Activated T-helper 17 cell treated with anti-CD3 and anti-CD28 coated beads, Interleukin-2, amount 50 U/mL, for 72 hours (primary cell): Measurements from ENCODE around the gene CLC. TPM values are rescaled to one million over a fixed set of nuclear protein-coding genes. Genes with fewer than 3 reads are reported as not detected.
"Not testable (repeated sequence)": the region's sequence is repeated elsewhere in the genome, so short reads cannot be mapped to it uniquely, and the experiment has no call there.

Experiments used
- ATAC-seq: fragments of 150-1000 bp; cut with Tn5 transposase; replicated peaks from 2 replicates; pipeline ENCODE4 v1.10.0; 2021; ENCODE audit warnings: mild to moderate bottlenecking, moderate library complexity
- H3K27ac Mint-ChIP-seq: one replicate; pipeline ENCODE4 v1.8.0; 2022; ENCODE audit warnings: mixed read lengths
- H3K27me3 Mint-ChIP-seq: one replicate; pipeline ENCODE4 v1.8.0; 2022; ENCODE audit warnings: mixed read lengths
- H3K36me3 Mint-ChIP-seq: one replicate; pipeline ENCODE4 v1.8.0; 2022; ENCODE audit warnings: low read depth, mild to moderate bottlenecking, mixed read lengths
- H3K4me1 Mint-ChIP-seq: one replicate; pipeline ENCODE4 v1.8.0; 2022; ENCODE audit warnings: mixed read lengths
- H3K4me3 Mint-ChIP-seq: one replicate; pipeline ENCODE4 v1.8.0; 2022; ENCODE audit warnings: mild to moderate bottlenecking, mixed read lengths
- H3K9me3 Mint-ChIP-seq: one replicate; pipeline ENCODE4 v1.8.0; 2022; ENCODE audit warnings: mixed read lengths
- total RNA-seq, 2 donors: library from RNA; stranded (reverse); gene quantifications; one replicate each; pipeline ENCODE4 v1.2.3, GENCODE V29; 2022

CLC gene
- total RNA-seq, 2 donors from 2014 or later, result not detected

DNA sequence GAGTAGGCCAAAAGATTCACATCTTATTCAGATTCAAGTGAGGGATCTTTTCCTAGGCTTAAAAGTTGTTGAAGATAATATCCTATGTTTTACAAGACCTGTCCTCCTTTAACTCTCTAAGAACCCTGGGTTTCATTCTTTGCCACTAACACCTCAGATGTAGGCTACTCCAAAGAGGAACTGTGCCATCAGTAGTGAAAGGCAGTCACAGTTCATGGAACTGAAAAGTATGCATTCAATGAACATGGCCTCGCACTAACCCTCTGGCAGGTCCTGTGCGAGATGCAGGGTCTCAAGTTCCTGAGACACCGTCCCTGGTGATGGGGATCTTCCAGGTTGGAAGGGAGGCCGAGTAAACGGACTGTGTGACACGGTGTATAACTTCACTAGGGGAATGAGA lies 29.2 kb downstream of the CLC start:
- H3K27me3 Mint-ChIP-seq, result no peaks in the 10 kb centered on the region
- H3K36me3 Mint-ChIP-seq, result no peaks in the 10 kb centered on the region
- H3K4me3 Mint-ChIP-seq, result no peak overlapping the region
- ATAC-seq, result no peak
- peaks cover 29% of the 10 kb centered on the region for H3K4me1 Mint-ChIP-seq
- no peak overlapping the region for H3K27ac Mint-ChIP-seq
- H3K9me3 Mint-ChIP-seq, result no peaks in the 10 kb centered on the region

DNA sequence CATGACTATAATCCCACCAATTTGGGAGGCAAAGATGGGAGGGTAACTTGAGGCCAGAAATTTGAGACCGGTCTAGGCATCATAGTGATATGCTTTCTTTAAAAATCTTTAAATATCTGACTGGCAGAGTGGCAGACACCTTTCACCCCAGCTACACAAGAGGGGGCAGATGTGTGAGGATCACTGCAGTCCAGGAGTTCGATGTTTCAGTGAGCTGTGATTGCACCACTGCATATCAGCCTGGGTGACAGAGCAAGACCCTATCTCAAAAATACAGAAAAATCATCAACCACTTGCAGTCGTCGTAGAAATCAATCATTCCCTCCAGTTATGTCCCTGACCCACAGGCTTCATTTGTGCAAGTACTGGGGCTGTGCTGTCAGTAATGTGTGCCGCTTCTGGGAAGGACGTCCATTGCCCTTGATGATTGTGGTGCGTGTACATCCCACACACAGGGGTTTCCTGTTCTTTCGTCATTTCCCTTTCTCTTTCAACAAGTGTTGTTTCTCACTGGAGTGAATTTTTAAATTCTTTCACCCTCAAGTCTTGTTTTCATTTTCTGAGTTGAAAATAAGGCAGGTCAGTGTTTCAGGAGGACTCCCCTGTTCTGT lies 32.1 kb downstream of the CLC start:
- Mint-ChIP-seq H3K9me3 (no peaks in the 10 kb centered on the region), H3K4me3 (peak overlapping the region; percentile 36), H3K36me3 (no peaks in the 10 kb centered on the region), H3K4me1 (peaks cover 29% of the 10 kb centered on the region), H3K27ac (peak overlapping the region; percentile 37), H3K27me3 (peaks cover 7% of the 10 kb centered on the region)
- peak; percentile 63 for ATAC-seq

GRCh38 chr19:39704181-39705044 lies 33.4 kb downstream of the CLC start, which contains the start of gene LGALS14:
TSS of gene LGALS14 (plus strand) at chr19:39704481. CDS start at chr19:39704529, 48 bp downstream.
- Mint-ChIP-seq H3K27ac (peak within 1 kb of the TSS; percentile 37), H3K9me3 (no peaks in the 10 kb centered on the region), H3K4me3 (peak within 1 kb of the TSS; percentile 36), H3K4me1 (peaks cover 29% of the 10 kb centered on the region), H3K36me3 (no peaks in the 10 kb centered on the region), H3K27me3 (peaks cover 9% of the 10 kb centered on the region)
- ATAC-seq, result peak; percentile 92

GRCh38 chr19:39701291-39701690 lies 36.5 kb downstream of the CLC start:
- Mint-ChIP-seq H3K4me1 (peaks cover 23% of the 10 kb centered on the region), H3K4me3 (no peak overlapping the region), H3K9me3 (no peaks in the 10 kb centered on the region), H3K36me3 (no peaks in the 10 kb centered on the region), H3K27ac (no peak overlapping the region), H3K27me3 (peaks cover 27% of the 10 kb centered on the region)
- no peak for ATAC-seq

DNA sequence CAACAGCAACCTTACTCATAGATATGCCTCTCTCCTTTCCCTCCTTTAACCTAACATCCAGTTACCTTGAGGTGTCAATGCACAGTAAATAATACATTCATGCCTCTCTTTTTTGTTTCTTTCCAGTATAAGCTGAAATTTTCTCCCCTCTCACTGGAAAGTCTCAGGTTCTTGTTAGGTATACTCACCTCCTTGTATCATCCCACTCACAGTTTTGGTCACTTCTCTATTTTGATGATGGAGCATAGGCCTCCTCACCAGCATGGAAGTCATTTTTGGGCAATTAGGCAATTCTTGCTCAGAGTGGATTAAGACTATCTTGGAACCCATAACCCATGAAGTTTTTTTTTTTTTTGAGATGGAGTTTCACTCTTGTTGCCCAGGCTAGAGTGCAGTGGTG lies 39.3 kb downstream of the CLC start:
- no peak for ATAC-seq
- Mint-ChIP-seq H3K27me3 (peaks cover 28% of the 10 kb centered on the region), H3K9me3 (no peaks in the 10 kb centered on the region), H3K4me1 (no peaks in the 10 kb centered on the region), H3K4me3 (no peak overlapping the region), H3K27ac (no peak overlapping the region), H3K36me3 (no peaks in the 10 kb centered on the region)

DNA sequence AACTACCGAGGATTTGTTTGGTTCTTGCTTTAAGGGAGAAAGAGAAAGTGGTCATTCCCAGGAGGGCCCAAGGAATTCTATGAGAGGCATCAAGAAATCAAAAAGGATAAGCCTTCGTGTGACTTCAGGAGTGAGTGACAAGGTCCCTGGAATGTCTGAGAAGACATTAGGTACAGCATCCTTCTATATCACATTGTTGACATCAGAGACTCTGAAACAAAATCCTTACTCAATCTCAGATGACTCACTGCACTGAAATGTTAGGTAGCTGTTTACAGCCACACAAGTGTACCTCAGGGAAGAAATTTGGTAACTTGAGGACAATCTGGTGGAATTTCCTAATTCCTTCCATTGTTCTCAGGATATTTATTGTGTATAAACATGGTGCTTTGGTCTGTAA lies 41.4 kb downstream of the CLC start:
- Mint-ChIP-seq H3K9me3 (no peaks in the 10 kb centered on the region), H3K4me3 (no peak overlapping the region), H3K4me1 (no peaks in the 10 kb centered on the region), H3K27ac (no peak overlapping the region), H3K27me3 (peaks cover 24% of the 10 kb centered on the region), H3K36me3 (no peaks in the 10 kb centered on the region)
- no peak for ATAC-seq

DNA sequence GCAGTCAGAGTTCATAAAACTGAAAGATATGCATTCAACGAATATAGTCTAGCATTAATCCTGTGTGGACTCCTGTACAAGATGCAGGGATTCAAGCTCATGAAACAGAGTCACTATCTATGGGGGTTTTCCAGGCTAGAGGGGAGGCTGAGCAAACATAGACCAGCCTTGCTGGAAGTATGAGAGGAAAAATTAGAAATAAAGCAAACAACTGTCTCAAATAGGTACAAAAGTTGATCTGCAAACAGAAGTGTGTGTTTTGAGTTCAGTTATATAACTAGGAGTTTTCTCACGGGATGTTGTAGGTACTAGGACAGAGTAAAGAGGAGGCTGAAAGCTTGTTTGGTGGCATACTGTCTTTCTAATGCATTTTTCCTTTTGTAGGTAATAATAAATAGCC lies 42.1 kb downstream of the CLC start:
- no peak overlapping the region for H3K27ac Mint-ChIP-seq
- H3K36me3 Mint-ChIP-seq, result no peaks in the 10 kb centered on the region
- H3K9me3 Mint-ChIP-seq, result no peaks in the 10 kb centered on the region
- H3K4me3 Mint-ChIP-seq, result no peak overlapping the region
- peaks cover 23% of the 10 kb centered on the region for H3K27me3 Mint-ChIP-seq
- no peak for ATAC-seq
- no peaks in the 10 kb centered on the region for H3K4me1 Mint-ChIP-seq

GRCh38 chr19:39692822-39693221 lies 45.0 kb downstream of the CLC start:
- Mint-ChIP-seq H3K27me3 (peaks cover 17% of the 10 kb centered on the region), H3K27ac (no peak overlapping the region), H3K36me3 (no peaks in the 10 kb centered on the region), H3K4me1 (no peaks in the 10 kb centered on the region), H3K9me3 (peaks cover 5% of the 10 kb centered on the region), H3K4me3 (no peak overlapping the region)
- ATAC-seq, result no peak

GRCh38 chr19:39692166-39692565 lies 45.7 kb downstream of the CLC start:
- H3K27ac Mint-ChIP-seq, result no peak overlapping the region
- H3K4me1 Mint-ChIP-seq, result no peaks in the 10 kb centered on the region
- peaks cover 5% of the 10 kb centered on the region for H3K9me3 Mint-ChIP-seq
- peaks cover 12% of the 10 kb centered on the region for H3K27me3 Mint-ChIP-seq
- H3K36me3 Mint-ChIP-seq, result no peaks in the 10 kb centered on the region
- peak; percentile 60 for ATAC-seq
- no peak overlapping the region for H3K4me3 Mint-ChIP-seq

GRCh38 chr19:39688637-39689036 lies 49.2 kb downstream of the CLC start:
- not testable (repeated sequence) for H3K36me3 Mint-ChIP-seq, H3K27ac Mint-ChIP-seq, ATAC-seq, H3K9me3 Mint-ChIP-seq, H3K27me3 Mint-ChIP-seq, H3K4me3 Mint-ChIP-seq, H3K4me1 Mint-ChIP-seq

GRCh38 chr19:39686739-39687138 lies 51.1 kb downstream of the CLC start:
- H3K9me3 Mint-ChIP-seq, result peaks cover 5% of the 10 kb centered on the region
- H3K36me3 Mint-ChIP-seq, result no peaks in the 10 kb centered on the region
- no peak overlapping the region for H3K27ac Mint-ChIP-seq
- no peak overlapping the region for H3K4me3 Mint-ChIP-seq
- H3K27me3 Mint-ChIP-seq, result peaks cover 9% of the 10 kb centered on the region
- no peaks in the 10 kb centered on the region for H3K4me1 Mint-ChIP-seq
- ATAC-seq, result no peak

GRCh38 chr19:39684267-39684666 lies 53.6 kb downstream of the CLC start:
- Mint-ChIP-seq H3K27me3 (no peaks in the 10 kb centered on the region), H3K27ac (no peak overlapping the region), H3K4me3 (no peak overlapping the region), H3K9me3 (no peaks in the 10 kb centered on the region), H3K36me3 (no peaks in the 10 kb centered on the region), H3K4me1 (peaks cover 6% of the 10 kb centered on the region)
- ATAC-seq, result no peak

DNA sequence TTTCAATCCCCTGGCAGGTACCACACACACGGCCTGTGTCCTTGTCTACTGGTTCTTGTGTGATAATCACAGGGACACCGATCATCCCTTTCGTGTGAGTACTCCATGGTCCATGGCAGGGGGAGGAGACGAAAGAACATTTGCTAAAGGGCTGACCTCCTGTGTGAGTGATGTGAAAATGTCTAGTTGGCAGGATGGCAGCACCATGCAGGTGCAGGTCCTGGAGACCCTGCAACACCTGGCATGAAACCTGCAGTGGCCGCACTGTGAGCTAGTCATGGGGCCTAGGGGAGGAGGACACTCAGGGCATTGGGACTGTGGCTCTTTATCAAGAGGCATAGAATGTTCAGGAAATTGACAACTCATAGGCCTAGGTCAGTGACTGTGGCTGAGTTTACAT lies 56.4 kb downstream of the CLC start:
- Mint-ChIP-seq H3K4me1 (peaks cover 18% of the 10 kb centered on the region), H3K27me3 (no peaks in the 10 kb centered on the region), H3K9me3 (no peaks in the 10 kb centered on the region), H3K27ac (no peak overlapping the region), H3K36me3 (no peaks in the 10 kb centered on the region), H3K4me3 (no peak overlapping the region)
- no peak for ATAC-seq
